Endothelial cell of umbilical vein (primary cell): Measurements from ENCODE around the gene TRIM50.

Experiments
- CTCF ChIP-seq, 2 donors: IDR thresholded peaks; 1 replicate in 1 of 2; 2 replicates in 1 of 2; pipeline ENCODE4 v1.5.1; 2011; ENCODE audit warnings: low read length in 2 of 2, mild to moderate bottlenecking in 2 of 2, moderate library complexity in 2 of 2, control low read depth in 1 of 2, inconsistent platforms in 1 of 2, low read depth in 1 of 2; ENCODE audit not compliant: insufficient read depth in 1 of 2; ENCODE audit errors: extremely low read depth in 1 of 2
- EZH2 ChIP-seq: IDR thresholded peaks from 2 replicates; pipeline ENCODE4 v1.6.1; 2012; ENCODE audit warnings: borderline replicate concordance, low read depth, mild to moderate bottlenecking, moderate library complexity, low read length, inconsistent platforms; ENCODE audit not compliant: severe bottlenecking
- GATA2 ChIP-seq: IDR thresholded peaks from 2 replicates; pipeline ENCODE4 v1.7.0; 2011; ENCODE audit warnings: low read depth, mild to moderate bottlenecking, moderate library complexity, mixed read lengths, low read length; ENCODE audit not compliant: insufficient read length, insufficient read depth
- JUN ChIP-seq: IDR thresholded peaks from 2 replicates; pipeline ENCODE4 v1.6.1; 2011; ENCODE audit warnings: borderline replicate concordance, low read depth; ENCODE audit not compliant: insufficient read length, insufficient read depth
- MYC ChIP-seq: IDR thresholded peaks from one replicate; pipeline ENCODE4 v1.6.1; 2011; ENCODE audit warnings: mild to moderate bottlenecking, low read depth, low read length
- POLR2A ChIP-seq: IDR thresholded peaks from 2 replicates; pipeline ENCODE4 v1.6.1; 2012; ENCODE audit warnings: low read depth, mild to moderate bottlenecking, control low read depth, low read length
- POLR2AphosphoS5 ChIP-seq: IDR thresholded peaks from 2 replicates; pipeline ENCODE4 v1.6.1; 2012; ENCODE audit warnings: low read depth, mild to moderate bottlenecking, control low read depth, low read length, moderate library complexity; ENCODE audit not compliant: insufficient read depth
- TF ChIP-seq, protein P1 (sequence below): IDR thresholded peaks from 2 replicates; pipeline ENCODE4 v1.6.1; 2011; ENCODE audit not compliant: insufficient read depth, insufficient read length

- TF ChIP-seq CTCF (IDR thresholded peaks at IDR 0.05; ENCODE audit: extremely low read depth in 1 of 2, insufficient read depth in 1 of 2, low read depth in 1 of 2, low read length in 2 of 2) (no peak), POLR2A (no peak), POLR2AphosphoS5 (no peak), EZH2 (no peak), MYC (no peak), JUN (no peak), GATA2 (no peak)
- TF ChIP-seq, protein P1, sequence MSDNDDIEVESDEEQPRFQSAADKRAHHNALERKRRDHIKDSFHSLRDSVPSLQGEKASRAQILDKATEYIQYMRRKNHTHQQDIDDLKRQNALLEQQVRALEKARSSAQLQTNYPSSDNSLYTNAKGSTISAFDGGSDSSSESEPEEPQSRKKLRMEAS, result no peak
Observed at GRCh38 chr7:73308074-73308664, 19.7 kb downstream of the TRIM50 start.
